ENCODE results near the gene MICA.
"Not testable (repeated sequence)": the region's sequence is repeated elsewhere in the genome, so short reads cannot be mapped to it uniquely, and the experiment has no call there.

GRCh38 chr6:31388916-31389801 lies 14.2 kb upstream of the MICA start:
- not testable (repeated sequence) for TF ChIP-seq FOXM1 (IDR thresholded peaks at IDR 0.05; ENCODE audit: low read depth); CTCF (IDR thresholded peaks at IDR 0.05); FOXJ3 (CRISPR knock-in tag; IDR thresholded peaks at IDR 0.05); RCOR1 (IDR thresholded peaks at IDR 0.05; ENCODE audit: low read length); PBX3 (IDR thresholded peaks at IDR 0.05); GABPA (IDR thresholded peaks at IDR 0.05; ENCODE audit: low read depth); EP300 (IDR thresholded peaks at IDR 0.05; ENCODE audit: borderline replicate concordance in 1 of 2, low read depth in 1 of 2, low read length in 1 of 2); RAD21 (IDR thresholded peaks at IDR 0.05; ENCODE audit: low read length); MAX (IDR thresholded peaks at IDR 0.05; ENCODE audit: low read depth); TEAD4 (IDR thresholded peaks at IDR 0.05; ENCODE audit: borderline replicate concordance, insufficient read depth); NRF1 (IDR thresholded peaks at IDR 0.05; ENCODE audit: low read depth, low read length); YY1 (IDR thresholded peaks at IDR 0.05; ENCODE audit: low read depth); USF2 (IDR thresholded peaks at IDR 0.05; ENCODE audit: borderline replicate concordance, low read depth, low read length); MXI1 (IDR thresholded peaks at IDR 0.05; ENCODE audit: low read depth, low read length)
